NCI-H1417 (cell line): ENCODE results near the gene PAFAH1B2.

Experiments
- DNase-seq, 3 experiments: peaks; one replicate each; lab custom pipeline; 2025; lab: John Stamatoyannopoulos, UW

Gene PAFAH1B2

GRCh38 chr11:117187799-117188481 is 43.9 kb downstream of the PAFAH1B2 start:
- DNase-seq = no peak

DNA sequence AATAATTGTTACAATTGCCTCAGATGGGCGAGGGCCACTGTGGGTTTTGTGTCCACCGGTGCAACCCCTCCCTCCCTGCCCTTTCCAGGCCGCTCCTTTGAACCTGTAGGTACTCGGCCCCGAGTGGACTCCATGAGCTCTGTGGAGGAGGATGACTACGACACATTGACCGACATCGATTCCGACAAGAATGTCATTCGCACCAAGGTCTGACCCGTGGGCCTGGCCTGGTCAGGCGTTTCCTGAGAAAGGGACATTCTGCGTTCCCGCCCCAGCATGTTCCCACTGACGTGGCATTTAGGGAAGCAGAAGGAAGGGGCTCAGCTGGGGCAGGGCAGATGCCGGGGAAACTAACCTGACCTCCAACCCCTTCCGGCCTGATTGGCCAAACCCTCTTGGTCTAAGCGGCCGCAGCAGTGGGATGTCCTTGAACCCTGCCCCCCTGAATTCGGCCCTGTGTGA is 44.6 kb downstream of the PAFAH1B2 start:
- no peak for DNase-seq

DNA sequence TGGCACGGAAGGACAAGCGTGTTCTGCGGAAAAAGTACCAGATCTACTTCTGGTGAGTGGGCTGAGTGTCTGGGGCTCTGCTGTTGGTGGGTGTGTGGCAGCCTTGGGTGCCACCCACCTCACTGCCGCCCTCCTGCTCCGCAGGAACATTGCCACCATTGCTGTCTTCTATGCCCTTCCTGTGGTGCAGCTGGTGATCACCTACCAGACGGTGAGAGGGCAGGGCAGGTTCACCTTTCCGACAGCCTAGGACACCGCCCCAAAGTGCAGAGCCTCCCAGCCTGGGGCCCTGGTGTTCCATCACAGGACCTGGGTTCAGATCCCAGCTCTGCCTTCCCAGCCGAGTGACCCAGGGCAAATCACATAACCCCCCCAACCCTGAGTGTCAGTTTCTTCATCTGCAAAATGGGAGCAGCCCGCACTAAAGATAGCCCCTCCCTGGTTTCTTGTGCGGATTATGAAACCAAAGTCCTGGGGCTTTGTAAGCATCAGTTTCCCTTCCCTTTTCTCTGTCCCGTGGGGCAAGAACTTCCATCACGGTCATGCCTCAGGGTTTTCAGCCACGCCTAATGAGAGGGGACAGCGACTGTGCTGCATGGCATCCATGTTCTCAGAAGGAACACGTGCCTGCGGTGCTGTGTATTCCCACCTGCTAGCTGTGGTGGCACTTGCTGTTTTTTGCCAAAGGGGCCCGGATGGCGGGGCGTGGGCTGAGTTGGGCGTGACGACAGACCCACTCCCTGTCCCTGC is 45.3 kb downstream of the PAFAH1B2 start:
- no peak for DNase-seq

- DNase-seq = no peak
Observed at GRCh38 chr11:117189941-117190544, 46.0 kb downstream of the PAFAH1B2 start.

GRCh38 chr11:117191680-117192400 is 47.8 kb downstream of the PAFAH1B2 start:
- no peak for DNase-seq

GRCh38 chr11:117192401-117192875 is 48.4 kb downstream of the PAFAH1B2 start:
- no peak for DNase-seq

GRCh38 chr11:117193130-117194020 is 49.3 kb downstream of the PAFAH1B2 start:
- DNase-seq = no peak

DNA sequence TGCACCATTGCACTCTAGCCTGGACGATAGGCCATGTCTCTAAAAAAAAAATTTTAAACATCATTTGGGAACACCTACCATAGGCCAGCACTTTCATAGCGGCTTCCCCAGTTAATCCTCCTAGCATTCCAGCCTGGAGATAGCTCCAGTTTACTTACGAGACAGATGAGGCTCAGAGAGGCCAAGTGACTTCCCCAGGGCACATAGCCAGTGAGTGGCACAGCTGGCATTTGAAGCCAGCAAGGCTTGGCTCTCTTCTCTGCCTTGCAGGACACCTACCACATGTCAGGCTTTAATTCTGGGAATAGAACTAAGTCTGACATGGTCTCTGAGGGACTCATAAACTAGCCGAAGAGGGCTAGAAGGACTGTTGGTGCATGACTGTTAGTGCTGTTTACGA is 50.2 kb downstream of the PAFAH1B2 start:
- no peak for DNase-seq

- DNase-seq = no peak
Observed at GRCh38 chr11:117195258-117195657, 51.2 kb downstream of the PAFAH1B2 start.

GRCh38 chr11:117195761-117196160 is 51.7 kb downstream of the PAFAH1B2 start:
- no peak for DNase-seq

DNA sequence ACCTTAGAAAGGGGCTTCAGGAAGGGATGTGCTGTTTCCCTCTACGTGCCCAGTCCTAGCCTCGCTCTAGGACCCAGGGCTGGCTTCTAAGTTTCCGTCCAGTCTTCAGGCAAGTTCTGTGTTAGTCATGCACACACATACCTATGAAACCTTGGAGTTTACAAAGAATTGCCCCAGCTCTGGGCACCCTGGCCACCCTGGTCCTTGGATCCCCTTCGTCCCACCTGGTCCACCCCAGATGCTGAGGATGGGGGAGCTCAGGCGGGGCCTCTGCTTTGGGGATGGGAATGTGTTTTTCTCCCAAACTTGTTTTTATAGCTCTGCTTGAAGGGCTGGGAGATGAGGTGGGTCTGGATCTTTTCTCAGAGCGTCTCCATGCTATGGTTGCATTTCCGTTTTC is 52.9 kb downstream of the PAFAH1B2 start:
- no peak for DNase-seq

- no peak for DNase-seq
Observed at GRCh38 chr11:117197516-117198456, 53.7 kb downstream of the PAFAH1B2 start.

DNA sequence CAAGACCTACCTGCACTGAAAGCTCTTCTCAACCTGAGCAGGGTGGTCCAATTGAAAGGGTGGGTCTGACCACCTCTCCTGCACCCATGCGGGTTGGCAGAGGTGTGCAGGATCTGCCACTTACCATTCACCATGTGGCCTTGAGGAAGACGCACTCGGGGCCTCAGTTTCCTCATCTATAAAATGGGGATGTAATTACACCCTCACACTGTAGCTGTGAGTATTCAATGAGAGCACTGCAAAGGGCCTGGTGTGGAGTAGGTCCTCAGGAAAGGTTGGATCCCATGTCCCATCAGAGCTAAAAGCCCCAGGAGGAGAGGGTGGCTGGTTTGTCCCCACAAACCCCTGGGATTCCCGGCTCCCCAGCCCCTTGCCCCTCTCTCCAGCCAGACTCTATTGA is 54.5 kb downstream of the PAFAH1B2 start:
- no peak for DNase-seq

- DNase-seq = no peak
Observed at GRCh38 chr11:117199053-117199915, 55.2 kb downstream of the PAFAH1B2 start, which contains the start of gene TAGLN. TSS of gene TAGLN (plus strand) at chr11:117199370. CDS start at chr11:117203014, 3,644 bp downstream.

GRCh38 chr11:117199916-117200812 is 56.1 kb downstream of the PAFAH1B2 start:
- DNase-seq = no peak

DNA sequence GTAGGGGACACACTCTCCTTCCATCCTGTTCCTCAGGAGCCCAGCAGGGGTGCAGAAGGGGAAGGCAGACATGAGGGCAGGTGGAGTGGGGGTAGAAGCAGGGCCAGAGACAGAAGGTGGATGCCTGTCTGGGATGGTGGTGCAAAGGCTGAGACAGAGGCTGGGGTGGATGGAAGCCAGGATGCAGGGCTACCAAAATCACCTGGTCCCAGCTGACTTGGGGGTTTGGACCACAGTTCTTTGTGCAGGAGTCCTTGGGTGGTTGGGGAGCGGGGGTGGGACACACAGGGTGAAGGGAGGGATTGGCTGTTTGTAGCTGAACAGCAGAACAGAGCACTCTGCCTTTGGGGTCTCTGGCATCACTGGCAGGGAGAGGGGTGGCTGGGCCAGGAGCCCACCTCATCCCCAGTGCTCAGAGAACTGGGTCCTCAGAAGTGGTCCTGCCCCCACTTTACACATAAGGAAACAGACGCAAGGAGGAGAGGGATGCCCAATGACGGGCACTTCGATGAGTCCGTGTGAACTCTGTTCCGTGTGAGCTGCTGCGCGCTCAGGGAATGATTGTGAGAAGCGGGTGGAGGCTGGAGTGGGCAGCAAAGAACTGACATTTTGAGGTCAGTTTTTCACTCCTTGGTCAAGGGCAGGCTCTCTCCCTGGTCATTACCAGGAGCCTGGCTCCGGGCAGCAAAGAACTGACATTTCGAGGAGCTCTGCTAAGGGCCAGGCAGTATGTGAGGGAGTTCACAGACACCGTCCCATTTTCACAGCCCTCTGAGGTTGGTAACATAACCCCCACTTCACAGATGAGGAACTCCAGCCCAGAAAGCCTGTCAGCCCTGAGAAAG is 56.9 kb downstream of the PAFAH1B2 start:
- DNase-seq = no peak
